ENCODE results near the gene FMN1. TPM values are rescaled to one million over a fixed set of nuclear protein-coding genes. Genes with fewer than 3 reads are reported as not detected.

The FMN1 gene
- total RNA-seq, 4 donors from 2014 or later: 12.6 to 52.2 (median 20.1) TPM

- WGBS, 2 donors: 68 to 78% methylated on average over 3 of the region's 3 CpGs
- intact Hi-C loops (cut with DNase I; ENCODE audit: low total_unique reads): no loop called here
- TF ChIP-seq CTCF (IDR thresholded peaks at IDR 0.05) (no peak), POLR2A (IDR thresholded peaks at IDR 0.05) (no peak)
- H3K4me3 ChIP-seq (ENCODE audit: low read depth, poor library complexity, severe bottlenecking): no peak overlapping the region
- DNase-seq (ENCODE audit: low spot score in 2 of 2): no peak
Measured at GRCh38 chr15:32888221-32888761, 306.2 kb downstream of the FMN1 start.

GRCh38 chr15:32887090-32887489 lies 307.4 kb downstream of the FMN1 start:
- intact Hi-C loops (cut with DNase I; ENCODE audit: low total_unique reads): no loop called here
- WGBS, 2 donors: 83 to 86% methylated on average over 4 of the region's 4 CpGs
- H3K4me3 ChIP-seq (ENCODE audit: low read depth, poor library complexity, severe bottlenecking): no peak overlapping the region
- DNase-seq (ENCODE audit: low spot score in 2 of 2): no peak
- TF ChIP-seq POLR2A (IDR thresholded peaks at IDR 0.05) (no peak), CTCF (IDR thresholded peaks at IDR 0.05) (no peak)

- intact Hi-C loops (cut with DNase I; ENCODE audit: low total_unique reads): no loop called here
- 90 to 92% methylated on average over 7 of the region's 7 CpGs for WGBS, 2 donors
- no peak overlapping the region for H3K4me3 ChIP-seq (ENCODE audit: low read depth, poor library complexity, severe bottlenecking)
- no peak for DNase-seq (ENCODE audit: low spot score in 2 of 2)
- no peak for TF ChIP-seq POLR2A (IDR thresholded peaks at IDR 0.05)
- no peak for TF ChIP-seq CTCF (IDR thresholded peaks at IDR 0.05)
Measured at GRCh38 chr15:32886459-32886858, 308.1 kb downstream of the FMN1 start.

GRCh38 chr15:32885713-32886112 lies 308.8 kb downstream of the FMN1 start:
- DNase-seq (ENCODE audit: low spot score in 2 of 2): no peak
- WGBS, 2 donors: 60 to 66% methylated on average over 5 of the region's 5 CpGs
- TF ChIP-seq CTCF (IDR thresholded peaks at IDR 0.05): no peak
- intact Hi-C loops (cut with DNase I; ENCODE audit: low total_unique reads): no loop called here
- no peak overlapping the region for H3K4me3 ChIP-seq (ENCODE audit: low read depth, poor library complexity, severe bottlenecking)

- 34 to 44% methylated on average over 6 of the region's 6 CpGs for WGBS, 2 donors
- TF ChIP-seq CTCF (IDR thresholded peaks at IDR 0.05): no peak
- intact Hi-C loops (cut with DNase I; ENCODE audit: low total_unique reads): no loop called here
- DNase-seq (ENCODE audit: low spot score in 2 of 2): no peak
- H3K4me3 ChIP-seq (ENCODE audit: low read depth, poor library complexity, severe bottlenecking): no peak overlapping the region
Measured at GRCh38 chr15:32884146-32884545, 310.4 kb downstream of the FMN1 start.

GRCh38 chr15:32882955-32883354 lies 311.6 kb downstream of the FMN1 start:
- WGBS, 2 donors: 89 to 96% methylated on average over 4 of the region's 4 CpGs
- H3K4me3 ChIP-seq (ENCODE audit: low read depth, poor library complexity, severe bottlenecking): no peak overlapping the region
- intact Hi-C loops (cut with DNase I; ENCODE audit: low total_unique reads): no loop called here
- TF ChIP-seq POLR2A (IDR thresholded peaks at IDR 0.05) (no peak), CTCF (IDR thresholded peaks at IDR 0.05) (no peak)
- DNase-seq (ENCODE audit: low spot score in 2 of 2): no peak
